HG03432 (cell line): ENCODE results near the gene HTR6.

Source experiments
- ATAC-seq: cut with Tn5 transposase; IDR thresholded peaks from one replicate; pipeline ENCODE4 v1.9.1; 2021; ENCODE audit warnings: mild to moderate bottlenecking, moderate library complexity; ENCODE audit not compliant: unreplicated experiment

HTR6 gene

DNA sequence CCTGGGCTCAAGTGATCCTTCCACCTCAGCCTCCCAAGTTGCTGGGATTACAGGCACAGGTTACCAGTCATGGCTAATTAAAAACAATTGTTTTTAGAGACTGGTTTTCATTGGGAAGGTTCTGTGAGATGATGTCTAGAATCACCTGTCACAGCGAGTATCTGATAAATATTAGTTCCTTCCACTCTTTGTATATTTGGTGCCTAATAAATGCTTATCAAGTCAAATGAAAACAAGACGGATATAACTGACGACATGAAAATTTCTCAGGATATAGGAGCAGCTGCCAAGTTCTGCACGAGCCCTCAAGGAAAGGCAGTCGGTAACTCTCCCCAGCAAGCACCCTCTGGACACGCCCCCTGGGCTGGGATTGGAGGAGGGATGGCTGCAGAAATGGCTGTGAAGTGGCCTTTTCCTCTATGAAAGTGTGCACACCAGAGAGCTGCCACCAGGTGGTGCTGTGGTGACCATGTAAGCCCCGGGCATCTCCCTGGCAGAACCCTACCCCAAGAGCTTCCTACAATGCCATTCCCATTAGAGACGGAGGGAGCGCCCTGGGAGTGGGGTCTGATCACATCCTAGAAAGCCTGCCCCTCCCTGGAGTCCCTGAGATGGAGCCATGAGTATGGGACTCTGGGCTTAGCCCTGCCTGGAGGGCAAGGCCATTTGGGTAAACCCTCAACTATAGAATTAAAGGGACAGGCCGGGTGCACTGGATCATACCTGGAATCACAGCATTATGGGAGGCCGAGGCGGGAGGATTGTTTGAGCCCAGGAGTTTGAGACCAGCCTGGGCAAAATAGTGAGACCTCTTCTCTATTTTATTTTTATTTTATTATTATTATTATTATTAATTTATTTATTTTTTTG lies 50.9 kb downstream of the HTR6 start:
- no peak for ATAC-seq

GRCh38 chr1:19717467-19717866 lies 52.8 kb downstream of the HTR6 start:
- no peak for ATAC-seq

GRCh38 chr1:19720174-19720573 lies 55.5 kb downstream of the HTR6 start:
- ATAC-seq, result no peak

DNA sequence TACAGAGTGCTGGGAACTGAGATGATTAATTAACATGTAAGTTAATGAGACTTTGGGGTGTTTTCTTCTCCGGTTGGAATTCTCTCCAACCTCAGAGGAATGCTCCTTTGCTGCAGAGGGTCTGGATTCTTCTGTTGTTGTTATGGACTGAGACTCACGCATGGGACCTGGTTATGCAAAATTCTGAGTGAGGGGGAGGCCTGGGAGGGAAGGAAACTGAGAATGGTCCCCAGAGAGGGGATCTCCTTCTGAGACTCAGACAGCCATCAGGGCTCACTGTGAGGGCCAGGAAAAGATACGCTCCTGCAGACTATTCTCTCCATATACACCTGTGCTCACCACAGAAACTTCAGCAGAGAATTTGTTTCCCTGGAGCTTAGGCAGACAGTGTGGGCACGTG lies 56.3 kb downstream of the HTR6 start:
- ATAC-seq, result no peak

- no peak for ATAC-seq
Measured at GRCh38 chr1:19723874-19724273, 59.2 kb downstream of the HTR6 start.

- ATAC-seq, result no peak
Measured at GRCh38 chr1:19725606-19726005, 60.9 kb downstream of the HTR6 start.

DNA sequence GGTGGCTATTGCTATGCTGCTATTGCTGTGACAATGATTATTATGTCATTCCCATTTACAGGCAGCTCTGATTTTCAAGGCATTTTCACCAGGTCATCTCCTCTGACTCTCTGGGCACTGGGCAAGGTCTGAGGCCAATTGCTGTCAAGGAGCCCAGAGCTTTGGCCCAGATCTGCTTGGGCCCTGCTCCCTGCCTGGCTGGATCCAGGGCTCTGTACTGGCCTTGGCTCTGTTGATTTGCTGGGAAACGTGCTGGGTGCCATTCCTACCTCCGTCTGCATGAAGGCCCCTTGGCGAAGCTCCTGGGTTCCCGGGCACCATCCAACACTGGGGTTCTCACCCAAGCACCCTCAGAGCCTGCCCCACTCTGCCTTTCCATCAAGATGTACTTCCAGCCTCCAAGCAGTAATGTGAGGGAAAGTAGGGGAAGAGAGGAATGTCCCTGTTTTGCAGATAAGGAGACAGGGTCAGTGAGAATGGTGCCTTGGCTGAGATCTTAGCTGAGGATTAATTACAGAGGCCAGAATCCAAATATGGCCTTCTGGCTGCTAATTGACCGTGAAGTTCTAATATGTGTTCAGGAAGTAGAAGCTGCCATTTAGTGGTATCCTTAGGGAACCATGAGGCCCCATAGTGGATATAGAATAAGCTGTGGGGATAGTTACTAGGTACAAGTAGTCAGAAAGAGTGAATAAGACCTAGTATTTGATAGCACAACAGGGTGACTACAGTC lies 63.9 kb downstream of the HTR6 start:
- ATAC-seq, result no peak

- no peak for ATAC-seq
Measured at GRCh38 chr1:19730232-19730631, 65.6 kb downstream of the HTR6 start.
